ENCODE data around the gene MPIG6B.

- TF ChIP-seq CTCF (IDR thresholded peaks at IDR 0.05; ENCODE audit: low read depth, low read length, missing input control) (no peak), EGR1 (IDR thresholded peaks at IDR 0.05; ENCODE audit: low read depth in 2 of 2) (no peak), YY1 (IDR thresholded peaks at IDR 0.05) (no peak), FOXA1 (IDR thresholded peaks at IDR 0.05) (no peak)
Measured at GRCh38 chr6:31715022-31715958, 7.9 kb upstream of the MPIG6B start, which contains the start of gene LY6G6D.
